ENCODE data around the gene TBC1D17.

- TF ChIP-seq POLR2A (IDR thresholded peaks at IDR 0.05; ENCODE audit: low read length) (no peak), GATA1 (IDR thresholded peaks at IDR 0.05; ENCODE audit: low read depth, low read length) (no peak)
These were observed 13.6 kb upstream of the TBC1D17 start for GRCh38 chr19:49863935-49864320.

Data from erythroblast (primary cell).